KG1 (cell line): ENCODE data around the gene CEP120.
"Not testable (repeated sequence)": the region's sequence is repeated elsewhere in the genome, so short reads cannot be mapped to it uniquely, and the experiment has no call there.

Source experiments
- DNase-seq: peaks from one replicate; lab custom pipeline; 2025; lab: John Stamatoyannopoulos, UW

The CEP120 gene

GRCh38 chr5:123438902-123439301 is 15.7 kb upstream of the CEP120 start:
- no peak for DNase-seq

DNA sequence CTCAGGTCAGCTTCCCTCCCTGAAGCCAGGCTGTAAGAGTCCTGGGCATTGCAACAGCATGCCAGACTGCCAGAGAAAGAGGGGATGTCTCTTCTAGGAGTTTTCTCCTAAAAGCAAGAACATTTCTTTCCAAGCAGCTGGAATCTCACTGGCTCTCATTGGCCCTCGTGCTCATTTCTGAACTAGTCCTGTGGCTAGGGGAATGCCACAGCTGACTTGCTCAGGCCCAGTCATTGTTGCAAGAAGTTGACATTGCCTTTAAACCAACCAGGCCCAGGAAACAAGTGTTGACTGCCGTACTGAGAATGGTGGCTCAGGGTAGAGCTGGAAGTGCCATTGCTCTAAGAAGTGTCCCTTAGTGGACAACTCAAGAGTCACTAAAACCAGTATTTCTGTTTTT is 15.0 kb upstream of the CEP120 start:
- no peak for DNase-seq

DNA sequence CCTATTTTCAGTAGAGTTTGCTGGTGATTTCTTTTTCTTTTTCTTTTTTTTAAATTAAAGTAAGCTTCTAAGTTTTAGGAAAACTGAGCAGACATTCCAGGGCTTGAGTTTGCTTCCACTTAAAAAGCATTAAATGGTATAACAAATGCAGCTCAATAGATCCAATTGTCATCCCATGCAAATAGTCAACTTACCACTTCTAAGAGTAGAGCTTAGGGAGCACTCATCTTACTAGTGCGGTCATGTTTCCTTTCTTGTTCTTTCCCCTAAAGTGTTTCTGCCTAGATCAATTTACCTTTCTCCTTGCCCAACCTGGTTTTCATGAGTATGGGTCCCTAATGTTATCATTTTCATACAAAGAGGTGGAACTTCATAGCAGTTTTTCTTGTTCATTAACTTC is 13.0 kb upstream of the CEP120 start:
- DNase-seq = no peak

- DNase-seq = no peak
These were observed 11.6 kb upstream of the CEP120 start for GRCh38 chr5:123434796-123435195.

- no peak for DNase-seq
These were observed 10.4 kb upstream of the CEP120 start for GRCh38 chr5:123433596-123433995.

GRCh38 chr5:123430441-123430840 is 7.2 kb upstream of the CEP120 start:
- not testable (repeated sequence) for DNase-seq

GRCh38 chr5:123429993-123430392 is 6.8 kb upstream of the CEP120 start:
- no peak for DNase-seq

- no peak for DNase-seq
These were observed 6.2 kb upstream of the CEP120 start for GRCh38 chr5:123429221-123429954.

- no peak for DNase-seq
These were observed 5.5 kb upstream of the CEP120 start for GRCh38 chr5:123428521-123429220.

DNA sequence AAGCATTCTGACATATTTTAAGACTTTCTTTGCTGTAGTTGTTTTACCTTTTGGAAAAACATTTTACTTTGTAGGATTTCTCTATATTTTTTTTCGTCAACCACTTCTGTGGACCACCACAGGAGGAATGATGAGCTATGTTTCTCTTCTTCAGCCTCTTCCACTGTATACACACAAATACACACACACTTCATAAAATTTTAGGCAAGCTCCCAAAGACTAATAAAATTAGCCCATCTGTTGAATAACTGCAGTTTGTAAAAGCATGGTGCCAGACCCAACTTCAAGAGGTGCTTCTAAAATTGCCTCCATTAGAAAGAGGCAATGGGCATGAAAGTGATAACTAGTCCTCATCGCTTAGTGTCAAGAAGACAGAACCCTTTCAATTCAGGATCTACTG is 4.1 kb upstream of the CEP120 start:
- DNase-seq = no peak

DNA sequence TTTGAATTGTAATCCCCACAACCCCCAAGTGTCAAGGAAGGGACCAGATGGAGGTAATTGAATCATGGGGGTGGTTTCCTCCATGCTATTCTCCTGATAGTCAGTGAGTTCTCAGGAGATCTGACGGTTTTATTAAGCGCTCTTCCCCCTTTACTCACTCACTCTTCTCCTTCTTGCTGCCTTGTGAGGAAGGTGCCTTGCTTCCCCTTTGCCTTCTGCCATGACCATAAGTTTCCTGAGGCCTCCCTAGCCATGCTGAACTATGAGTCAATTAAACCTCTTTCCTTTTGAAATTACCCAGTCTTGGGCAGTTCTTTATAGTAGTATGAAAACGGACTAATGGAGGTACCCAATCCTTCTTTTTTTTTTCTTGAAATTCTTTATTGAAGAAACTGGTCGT is 2.2 kb upstream of the CEP120 start:
- no peak for DNase-seq

GRCh38 chr5:123422433-123423277 is 548 bp downstream of the CEP120 start:
- no peak for DNase-seq

DNA sequence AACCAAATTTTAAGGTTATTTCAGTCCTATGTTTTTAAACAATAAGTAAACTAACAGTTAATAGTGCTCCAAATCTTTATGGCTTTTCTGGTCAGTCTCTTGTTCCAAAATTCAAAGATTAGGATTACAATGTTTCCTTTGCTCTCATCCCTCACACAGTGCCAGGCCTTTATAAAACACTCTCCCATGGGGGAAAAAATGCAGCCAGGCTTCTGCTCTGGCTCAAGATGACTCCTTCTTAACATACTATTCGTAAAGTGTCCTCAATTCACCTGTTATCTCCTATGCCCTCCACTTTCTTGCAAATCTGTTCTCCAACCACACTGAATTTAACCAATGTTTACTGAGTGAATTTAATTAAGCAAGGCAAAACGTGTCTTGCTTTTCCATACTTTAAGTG is 1.4 kb downstream of the CEP120 start:
- DNase-seq = no peak

DNA sequence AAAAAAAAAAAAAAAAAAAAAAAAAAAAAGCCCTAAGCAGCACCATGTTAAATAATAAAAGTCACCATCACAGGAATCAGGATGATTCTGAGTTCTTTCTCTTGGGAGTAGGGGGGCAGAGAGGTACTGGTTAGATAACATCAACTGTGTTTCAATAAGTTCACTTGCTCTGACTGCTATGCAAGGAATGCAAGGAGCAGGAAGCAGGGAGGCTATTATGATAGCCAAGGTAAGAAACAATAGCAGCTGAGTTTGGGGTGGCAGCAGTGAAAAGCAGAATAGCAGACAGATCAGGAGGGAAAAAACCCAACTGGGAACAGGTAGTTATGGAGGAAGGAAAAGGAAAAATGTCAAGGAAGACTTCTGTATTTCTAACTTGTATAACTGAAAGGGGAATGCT is 8.2 kb downstream of the CEP120 start:
- no peak for DNase-seq

DNA sequence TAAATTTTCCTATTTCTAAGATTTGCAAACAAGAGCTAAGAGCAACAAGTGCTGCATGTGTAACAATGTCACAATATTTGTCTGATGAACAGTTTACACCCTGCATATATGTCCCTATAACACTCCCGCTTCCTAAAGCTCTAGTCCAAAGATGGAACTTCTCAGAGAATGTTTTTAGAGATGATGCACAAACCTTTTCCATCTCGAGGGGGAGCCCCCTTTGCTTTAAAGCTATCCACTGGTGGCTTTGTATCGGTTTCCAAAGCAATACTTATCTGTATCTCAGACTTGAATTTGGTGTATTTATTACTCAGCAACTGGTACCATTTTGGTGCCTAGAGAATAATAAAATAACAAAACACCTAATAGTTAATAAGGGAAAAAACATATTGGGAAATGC is 11.0 kb downstream of the CEP120 start:
- DNase-seq = no peak

GRCh38 chr5:123401999-123402398 is 21.2 kb downstream of the CEP120 start:
- not testable (repeated sequence) for DNase-seq

DNA sequence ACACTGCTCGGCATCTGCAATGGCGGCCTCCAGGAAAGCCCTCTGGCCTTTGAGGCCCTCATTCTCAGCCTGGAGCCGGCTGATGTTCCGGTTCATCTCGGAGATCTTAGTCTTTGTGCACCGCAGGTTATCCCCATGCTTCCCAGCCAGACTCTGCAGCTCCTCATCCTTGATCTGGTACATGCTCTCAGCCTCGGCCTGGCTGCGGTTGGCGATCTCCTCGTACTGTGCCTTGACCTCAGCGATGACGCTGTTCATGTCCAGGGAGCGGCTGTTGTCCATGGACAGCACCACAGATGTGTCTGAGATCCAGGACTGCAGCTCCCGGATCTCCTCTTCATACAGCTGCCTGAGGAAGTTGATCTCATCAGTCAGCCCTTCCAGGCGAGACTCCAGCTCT is 21.9 kb downstream of the CEP120 start:
- DNase-seq = no peak

DNA sequence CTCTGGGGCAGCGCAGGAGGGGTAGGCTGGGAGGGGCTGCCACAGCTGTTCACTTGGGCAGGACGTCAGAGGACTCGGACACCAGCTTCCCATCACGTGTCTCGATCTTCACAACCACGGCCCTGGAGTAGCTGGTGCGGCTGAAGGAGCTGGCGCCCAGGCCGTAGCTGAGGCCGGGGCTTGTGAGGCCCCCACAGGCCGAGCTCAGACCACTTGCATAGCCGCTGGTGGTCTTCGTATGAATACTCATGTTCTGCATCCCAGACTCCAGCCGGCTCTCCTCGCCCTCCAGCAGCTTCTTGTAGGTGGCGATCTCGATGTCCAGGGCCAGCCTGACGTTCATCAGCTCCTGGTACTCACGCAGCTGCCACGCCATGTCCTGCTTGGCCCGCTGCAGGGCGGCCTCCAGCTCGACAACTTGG is 22.3 kb downstream of the CEP120 start:
- not testable (repeated sequence) for DNase-seq

- DNase-seq = no peak
These were observed 25.0 kb downstream of the CEP120 start for GRCh38 chr5:123398058-123398733.

DNA sequence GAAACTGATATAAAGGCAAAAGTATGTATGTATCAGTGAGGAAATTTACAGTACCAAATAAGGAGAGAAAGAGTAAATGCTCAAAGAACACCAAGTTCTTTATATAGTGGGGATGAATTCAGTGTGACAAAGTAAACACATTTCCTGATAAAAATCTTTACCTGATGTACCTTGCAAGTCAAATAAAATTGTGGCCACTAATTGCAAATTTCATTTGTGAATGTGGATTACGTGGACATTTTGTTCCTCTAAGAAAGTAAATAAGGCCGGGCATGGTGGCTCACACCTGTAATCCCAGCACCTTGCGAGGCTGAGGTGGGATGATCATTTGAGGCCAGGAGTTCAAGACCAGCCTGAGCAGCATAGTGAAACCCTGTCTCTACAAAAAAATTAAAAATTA is 25.7 kb downstream of the CEP120 start:
- DNase-seq = no peak

GRCh38 chr5:123391009-123391408 is 32.2 kb downstream of the CEP120 start:
- no peak for DNase-seq

- DNase-seq = no peak
These were observed 33.4 kb downstream of the CEP120 start for GRCh38 chr5:123389794-123390193.
